Activated CD4-positive, alpha-beta T cell treated with anti-CD3 and anti-CD28 coated beads for 1 hour (primary cell): ENCODE results near the gene LAMTOR1.

ENCODE experiments used
- DNase-seq: peaks from one replicate; pipeline ENCODE4 v3.0.0-alpha.2; 2020

LAMTOR1 gene

DNA sequence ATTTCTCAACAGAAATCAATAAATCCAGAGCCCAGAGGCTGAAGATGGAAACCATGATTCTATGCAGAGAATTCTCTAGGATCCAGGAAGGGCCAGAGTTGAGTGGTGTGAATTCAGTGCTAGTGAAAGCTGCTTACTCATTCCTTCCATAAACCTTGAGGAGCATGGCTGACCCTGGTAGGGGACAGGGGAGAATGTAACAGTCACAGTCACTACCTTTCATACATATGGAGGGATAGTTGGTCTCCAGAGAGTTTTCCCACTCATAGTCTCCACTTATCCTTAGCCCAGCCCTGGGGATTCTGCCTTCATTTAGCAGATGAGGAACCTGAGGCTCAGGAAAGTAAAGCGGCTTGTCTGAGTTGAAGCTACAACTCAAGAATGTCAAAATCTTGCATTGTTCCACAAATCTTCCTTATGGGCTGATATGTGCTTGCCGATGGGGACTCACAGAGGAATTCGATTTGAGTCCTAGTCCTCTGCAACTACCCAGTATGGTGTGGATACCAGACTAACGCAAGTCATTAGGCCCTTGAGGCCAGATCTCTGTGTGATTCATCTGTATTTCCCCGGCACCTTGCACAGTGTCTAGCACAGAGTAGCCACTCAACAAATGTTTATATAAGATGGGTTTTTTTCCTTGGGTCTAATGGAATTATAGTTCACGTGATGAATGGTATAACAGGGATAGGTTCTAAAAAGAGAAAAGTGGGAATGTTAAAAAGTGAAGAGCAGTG, 13.1 kb upstream of the LAMTOR1 start:
- DNase-seq: no peak

DNA sequence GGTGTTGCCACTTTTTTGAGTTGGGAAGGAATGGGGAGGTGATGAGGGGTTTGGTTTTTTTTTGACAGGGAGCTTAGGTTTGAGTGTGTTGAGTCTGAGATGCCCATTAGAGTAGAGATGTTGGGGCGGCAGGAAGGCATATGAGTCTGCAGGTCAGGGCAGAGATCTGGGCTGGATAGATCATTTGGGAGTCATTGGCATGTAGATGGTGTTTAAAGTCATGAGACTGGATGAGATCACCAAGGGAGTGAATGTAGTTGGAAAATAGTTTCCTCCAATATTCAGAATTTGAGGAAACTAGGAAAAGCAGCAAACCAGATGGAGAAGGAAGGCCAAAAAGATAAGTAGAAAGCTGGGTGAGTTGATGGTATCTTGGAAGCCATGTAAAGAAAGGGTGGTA, 11.5 kb upstream of the LAMTOR1 start:
- DNase-seq: no peak

DNA sequence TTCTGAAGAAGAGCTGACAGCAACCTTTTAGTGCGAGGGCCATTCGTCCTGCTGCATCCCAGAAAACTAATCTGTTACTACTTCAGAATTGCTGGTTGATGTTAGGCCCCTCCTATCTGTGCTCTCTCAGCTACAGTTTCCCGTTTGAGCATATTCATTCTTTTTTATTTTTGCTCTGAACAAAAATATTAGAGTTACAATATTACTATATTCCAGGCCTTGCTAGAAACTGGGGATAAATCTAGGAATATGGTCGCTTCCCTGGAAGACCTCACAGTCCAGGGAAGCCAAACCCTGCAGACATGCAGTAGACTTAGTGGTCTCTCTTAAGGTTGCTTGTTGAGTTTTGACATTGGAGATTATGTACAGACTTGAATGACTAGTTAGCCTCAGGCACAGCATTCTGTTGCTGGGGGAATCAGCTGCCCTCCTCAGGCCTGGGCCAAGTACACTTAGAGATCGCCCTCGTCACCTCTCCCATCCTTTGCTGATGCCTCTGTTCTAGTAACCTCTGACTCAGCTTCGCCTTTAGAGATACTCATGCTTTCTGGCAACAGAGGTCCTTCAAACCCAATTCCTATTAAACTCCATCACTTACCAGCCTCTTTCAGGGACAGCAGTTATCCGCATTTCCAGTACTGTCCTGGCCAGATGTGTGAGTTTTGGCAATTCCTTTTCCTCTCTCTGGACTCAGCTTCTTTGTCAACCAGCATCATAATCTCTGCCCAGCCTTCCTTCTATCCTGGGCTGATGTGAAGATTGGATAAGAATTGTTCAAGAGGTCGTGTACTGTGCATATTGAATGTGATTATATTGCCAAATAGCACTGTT, 10.1 kb upstream of the LAMTOR1 start:
- no peak for DNase-seq

DNA sequence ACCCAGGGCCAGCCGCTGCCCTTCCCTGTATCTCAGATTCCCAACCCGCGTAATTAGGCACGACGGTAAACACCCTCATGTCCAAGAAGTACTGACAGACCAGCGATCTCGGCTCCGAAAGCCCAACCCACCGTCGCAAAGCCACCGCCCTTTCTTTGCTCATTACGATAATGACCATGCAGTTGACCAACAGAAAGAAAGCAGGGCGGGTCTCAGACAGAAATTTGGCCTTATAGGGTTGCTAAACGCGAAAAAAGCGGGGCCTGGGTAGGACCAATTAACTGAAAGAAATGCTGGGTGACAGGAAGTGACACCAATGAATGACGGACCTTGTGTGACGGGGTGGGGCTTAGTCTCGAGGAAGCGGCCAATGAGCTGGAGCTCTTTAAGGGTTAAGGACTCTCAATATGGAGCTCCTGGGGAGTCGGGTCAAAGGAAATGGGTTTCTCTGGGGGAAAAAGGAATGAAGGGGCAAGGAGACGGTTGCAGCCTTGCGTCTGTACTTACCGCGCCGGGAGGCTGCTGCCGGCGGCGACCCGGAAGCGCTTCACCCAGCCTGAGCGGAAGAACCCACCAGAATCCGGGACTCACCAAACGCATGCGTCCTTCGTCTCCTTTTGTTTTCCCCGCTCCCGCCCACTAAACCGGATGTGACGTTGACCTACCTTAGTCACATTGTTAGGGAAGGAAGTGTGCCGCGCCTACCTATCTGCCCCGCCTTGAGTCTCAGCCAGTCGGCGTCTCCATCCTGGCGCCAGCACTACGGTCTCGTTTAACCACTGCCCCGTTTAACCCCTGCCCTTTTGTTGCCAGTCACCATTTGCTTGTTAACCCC, 9.3 kb upstream of the LAMTOR1 start, which contains the start of gene ANAPC15:
TSS of gene ANAPC15 (minus strand) at position 553 of the 835 bp plus-strand sequence. CDS start 1,419 bp downstream, outside the sequence.
- peak; percentile 97 for DNase-seq

DNA sequence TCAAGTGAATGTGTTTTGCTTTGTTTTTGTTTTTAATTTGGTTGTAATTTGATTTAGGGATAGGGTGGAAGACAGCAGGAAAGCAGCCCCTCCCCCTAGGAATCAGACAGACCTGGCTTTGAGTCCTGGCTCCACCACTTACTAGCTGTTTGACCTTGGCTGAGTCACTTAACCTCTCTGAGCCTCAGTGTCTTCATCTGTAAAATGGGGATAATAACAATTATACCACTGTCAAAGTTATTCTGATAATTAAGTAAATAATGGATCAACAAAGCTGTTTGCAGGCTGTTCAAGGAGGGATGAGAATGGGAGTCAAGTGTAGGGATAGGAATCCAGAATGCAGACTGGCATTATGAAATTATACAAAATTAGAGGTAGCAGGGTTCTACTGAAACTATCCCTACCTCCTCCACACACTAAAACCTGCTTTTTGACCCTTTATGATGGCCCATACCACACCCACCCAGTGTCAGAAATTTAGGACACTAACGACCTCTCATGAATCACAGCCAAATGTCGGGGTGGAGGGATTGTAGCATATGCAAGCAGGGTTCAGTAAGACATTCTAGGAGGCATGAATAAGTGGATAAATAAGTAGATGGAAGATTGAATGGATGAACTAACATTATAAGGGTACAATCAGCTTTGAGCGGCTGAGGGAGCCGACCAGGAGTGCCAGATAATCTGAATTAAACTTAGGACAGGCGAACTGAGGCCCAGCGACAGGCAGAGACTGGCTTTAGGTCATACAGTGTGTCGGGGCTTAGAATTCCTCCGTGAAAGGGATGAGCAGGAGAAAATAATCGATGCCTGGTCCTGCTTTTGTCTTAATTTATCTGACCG, 8.4 kb upstream of the LAMTOR1 start:
- DNase-seq: no peak

DNA sequence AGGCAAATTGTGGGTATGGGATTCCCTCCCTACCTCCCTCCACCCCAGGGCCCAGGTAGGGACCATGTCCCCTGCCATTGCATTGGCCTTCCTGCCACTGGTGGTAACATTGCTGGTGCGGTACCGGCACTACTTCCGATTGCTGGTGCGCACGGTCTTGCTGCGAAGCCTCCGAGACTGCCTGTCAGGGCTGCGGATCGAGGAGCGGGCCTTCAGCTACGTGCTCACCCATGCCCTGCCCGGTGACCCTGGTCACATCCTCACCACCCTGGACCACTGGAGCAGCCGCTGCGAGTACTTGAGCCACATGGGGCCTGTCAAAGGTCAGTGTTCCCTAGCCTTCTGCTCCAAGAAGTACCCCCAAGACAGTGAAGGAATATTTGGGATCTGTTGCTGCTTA, 2.8 kb upstream of the LAMTOR1 start, which contains the start of gene TOMT:
TSS of gene TOMT (plus strand) at position 37 of the 400 bp plus-strand sequence. CDS start at position 65, 28 bp downstream.
- no peak for DNase-seq

DNA sequence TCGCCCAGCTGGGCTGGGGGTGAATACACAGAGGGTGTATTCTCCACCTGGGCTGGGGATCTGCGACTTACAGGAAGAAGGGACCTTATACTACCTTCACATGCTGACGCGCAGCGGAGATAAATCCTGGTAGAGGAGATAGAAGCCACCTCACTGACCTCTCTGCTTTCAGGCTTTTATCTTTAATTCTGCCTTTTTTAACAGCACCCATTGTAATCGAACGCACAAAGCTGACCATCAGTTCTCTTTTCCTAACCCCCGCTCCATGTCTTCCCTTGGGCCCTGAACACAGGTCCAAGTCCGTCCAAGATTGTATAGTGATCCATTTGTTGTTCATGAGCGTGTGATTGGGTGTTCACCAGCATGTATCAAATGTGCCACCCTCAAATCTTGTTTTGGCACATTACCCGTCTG, 664 bp upstream of the LAMTOR1 start:
- DNase-seq: no peak

DNA sequence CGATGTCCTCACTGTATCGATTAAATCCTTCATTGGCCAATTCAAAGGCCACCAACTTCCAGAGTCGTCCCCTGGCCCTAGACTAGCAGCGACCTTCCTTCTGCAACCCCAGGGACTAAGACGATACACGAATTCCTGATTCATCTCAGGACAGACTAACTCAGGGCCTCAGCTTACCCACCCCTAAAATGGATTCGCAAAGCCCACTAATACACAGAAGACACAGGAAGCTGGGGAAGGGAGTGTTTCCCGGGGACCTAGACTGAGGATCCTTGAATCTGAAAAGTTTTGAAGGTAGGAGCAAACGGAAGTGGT, 509 bp downstream of the LAMTOR1 start:
- no peak for DNase-seq

DNA sequence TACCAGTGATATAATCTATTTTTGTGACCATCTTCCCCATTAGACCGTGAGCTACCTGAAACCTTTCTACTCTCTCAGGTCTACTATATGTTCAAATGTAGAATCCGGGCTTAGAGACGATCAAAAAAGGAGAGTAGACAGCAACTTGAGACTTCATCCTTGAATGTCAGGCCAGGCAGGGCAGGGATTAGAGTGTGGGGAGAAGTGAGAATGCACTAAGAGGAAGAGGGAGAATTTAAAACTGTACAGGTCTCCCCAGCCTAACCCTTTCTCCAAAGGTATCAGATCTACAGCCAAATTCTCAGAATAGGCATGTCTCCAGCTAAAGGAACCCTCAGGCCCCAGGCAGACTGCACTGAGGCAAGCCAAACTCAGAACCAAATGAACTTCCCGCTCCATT, 935 bp downstream of the LAMTOR1 start:
- no peak for DNase-seq

DNA sequence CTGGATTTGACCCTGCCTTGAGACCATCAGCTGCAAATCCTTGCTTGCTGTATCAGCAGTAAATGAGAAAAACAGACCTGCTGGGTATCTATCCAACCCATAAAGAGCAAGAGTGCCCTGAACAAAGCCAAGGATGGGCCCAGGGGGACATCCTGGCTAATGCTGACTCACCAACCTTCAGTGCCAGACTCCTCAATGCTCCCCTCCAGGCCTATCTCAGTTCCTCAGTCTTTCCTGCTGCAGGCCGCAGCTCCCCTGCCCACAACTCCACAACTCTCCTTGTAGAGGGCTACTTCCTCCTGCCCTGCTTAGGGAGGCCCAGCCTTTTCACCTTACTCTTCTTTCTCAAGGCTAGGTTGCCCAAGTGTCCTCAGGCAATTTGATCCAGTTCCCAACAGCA, 2.6 kb downstream of the LAMTOR1 start:
- DNase-seq: no peak

DNA sequence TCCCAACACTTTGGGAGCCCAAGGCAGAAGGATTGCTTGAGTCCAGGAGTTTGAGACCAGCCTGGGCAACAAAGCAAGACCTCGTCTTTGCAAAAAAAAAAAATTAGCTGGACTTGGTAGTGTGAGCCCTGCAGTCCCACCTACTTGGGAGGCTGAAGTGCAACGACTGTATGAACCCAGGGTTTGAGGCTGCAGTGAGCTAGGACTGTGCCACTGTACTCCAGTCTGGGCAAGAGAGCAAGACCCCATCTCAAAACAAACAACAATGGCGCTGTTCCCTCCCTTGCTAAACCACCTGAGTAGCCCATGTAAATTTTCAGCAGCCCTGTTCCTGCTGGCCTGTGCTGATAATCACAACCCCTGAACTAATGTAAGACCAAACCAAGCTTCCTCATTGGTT, 3.1 kb downstream of the LAMTOR1 start:
- no peak for DNase-seq

DNA sequence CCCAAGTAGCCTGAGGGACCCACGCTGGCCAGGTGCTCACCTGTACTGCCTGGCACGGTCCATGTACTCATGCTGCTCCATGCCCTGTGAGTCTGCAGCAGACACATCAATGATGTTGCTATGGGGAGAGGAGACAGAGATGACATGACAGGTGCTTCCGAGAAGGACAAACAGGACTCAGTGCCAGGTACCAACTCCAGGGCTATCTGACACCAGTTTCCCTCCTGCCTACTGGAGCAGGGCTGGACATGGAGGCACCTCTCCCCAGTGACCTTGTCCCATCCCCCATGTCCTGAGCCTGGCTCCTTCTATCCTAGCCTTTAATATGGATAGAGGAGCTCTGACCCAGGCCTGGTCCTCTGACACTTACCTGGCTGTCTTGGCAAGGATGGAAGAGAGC, 4.4 kb downstream of the LAMTOR1 start:
- DNase-seq: no peak

DNA sequence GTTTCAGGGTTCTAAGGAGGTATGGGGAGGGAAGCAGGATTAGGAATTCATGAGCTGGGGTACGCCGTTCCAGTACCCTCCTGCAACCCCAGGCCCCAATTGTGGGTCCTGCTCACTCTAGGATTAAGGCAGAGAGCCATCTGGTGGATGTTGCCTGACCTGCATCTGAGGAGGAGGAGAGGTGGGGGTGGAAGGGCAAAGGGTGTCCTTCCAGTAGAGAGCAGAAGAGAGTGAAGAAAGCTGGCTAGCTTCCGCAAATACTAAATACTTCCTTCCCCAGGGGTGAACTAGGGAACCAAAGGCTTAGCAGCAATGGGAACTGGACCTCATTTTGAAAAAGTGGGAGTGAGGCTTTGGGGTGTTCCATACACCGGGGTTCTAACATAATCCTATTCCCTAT, 11.8 kb downstream of the LAMTOR1 start:
- peak; percentile 57 for DNase-seq

DNA sequence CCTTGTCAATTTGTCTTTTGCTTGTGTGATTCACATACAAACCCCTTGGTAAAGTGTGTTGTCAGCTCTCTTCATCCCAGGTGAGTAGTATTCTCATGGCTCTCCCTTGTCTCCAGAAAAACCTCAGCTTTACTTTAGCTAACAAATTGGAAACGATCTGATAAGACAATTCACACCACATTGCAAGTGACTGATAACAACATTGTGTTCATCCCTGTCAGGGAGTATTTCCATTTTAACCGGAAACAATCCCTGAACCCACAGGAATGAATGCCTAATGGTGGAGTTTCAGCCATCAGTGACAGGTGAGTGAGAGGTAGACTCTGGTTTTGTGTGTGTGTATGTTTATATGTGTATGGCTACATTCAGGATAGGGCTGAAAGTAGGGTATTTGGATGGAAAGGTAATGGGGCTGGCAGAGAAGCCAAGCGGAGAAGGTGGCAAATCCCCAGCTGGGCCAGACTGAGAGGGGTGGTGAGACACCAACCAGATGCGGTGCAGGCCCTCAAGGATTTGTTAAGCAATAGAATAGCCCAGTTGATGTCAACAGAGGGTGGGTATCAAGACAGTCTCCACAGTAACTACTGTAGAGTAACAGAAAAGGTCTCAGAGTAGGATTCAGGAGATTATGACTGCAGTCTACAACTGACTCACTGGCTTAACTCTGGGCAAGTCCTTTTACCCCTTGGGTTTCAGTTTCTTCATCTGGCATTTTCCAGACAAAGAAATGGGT, 14.9 kb downstream of the LAMTOR1 start:
- no peak for DNase-seq

DNA sequence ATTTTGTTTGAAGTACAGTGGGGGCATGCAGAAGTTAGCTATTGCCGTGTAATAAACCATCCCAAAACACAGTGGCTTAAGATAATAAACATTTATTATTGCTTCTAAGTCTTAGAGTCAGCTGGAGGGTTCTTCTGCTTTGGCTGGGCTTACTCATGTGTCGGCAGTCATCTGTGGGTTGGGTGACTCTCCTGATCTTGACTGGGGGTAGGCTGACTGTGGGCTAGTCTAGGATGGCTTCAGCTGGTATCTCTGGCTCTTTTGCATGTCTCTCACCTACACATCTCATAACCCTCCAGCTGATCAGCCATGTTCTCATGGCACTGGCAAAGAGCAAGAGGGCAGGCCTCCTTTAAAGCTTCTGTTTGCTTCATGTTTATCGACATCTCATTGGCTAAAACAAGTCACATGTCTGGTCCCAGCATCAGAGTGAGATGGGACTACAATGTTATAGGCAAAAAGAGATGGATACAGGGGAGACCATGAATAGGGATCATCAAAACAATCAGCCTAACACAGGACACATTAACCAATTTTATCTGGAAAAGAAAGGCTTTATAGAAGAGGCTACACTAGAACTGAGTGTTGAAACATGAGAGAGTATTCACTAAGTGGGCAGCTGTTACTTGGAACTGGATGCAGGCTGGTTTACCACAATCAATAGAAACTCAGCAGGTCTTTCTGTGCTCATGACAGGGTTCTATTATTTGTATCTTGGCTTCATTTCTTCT, 17.3 kb downstream of the LAMTOR1 start:
- DNase-seq: no peak

DNA sequence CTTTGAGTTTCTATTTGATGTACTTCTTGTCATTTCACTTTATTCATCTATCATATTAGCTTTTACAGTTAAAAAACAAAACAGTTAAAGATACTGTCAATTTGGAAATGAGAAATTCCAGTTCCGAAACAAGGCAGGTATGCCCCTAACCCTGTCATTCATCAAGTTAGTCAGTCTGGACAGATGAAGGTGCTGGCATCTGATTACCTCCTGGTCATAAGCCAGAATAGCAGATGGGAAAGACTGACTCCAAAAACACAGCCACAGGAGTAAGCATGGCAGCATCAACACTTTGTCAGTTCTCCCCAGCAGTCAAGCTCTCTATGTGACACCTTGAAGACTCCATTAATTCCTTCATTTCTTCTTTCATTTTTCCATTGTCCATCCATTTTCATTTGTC, 18.1 kb downstream of the LAMTOR1 start:
- no peak for DNase-seq

DNA sequence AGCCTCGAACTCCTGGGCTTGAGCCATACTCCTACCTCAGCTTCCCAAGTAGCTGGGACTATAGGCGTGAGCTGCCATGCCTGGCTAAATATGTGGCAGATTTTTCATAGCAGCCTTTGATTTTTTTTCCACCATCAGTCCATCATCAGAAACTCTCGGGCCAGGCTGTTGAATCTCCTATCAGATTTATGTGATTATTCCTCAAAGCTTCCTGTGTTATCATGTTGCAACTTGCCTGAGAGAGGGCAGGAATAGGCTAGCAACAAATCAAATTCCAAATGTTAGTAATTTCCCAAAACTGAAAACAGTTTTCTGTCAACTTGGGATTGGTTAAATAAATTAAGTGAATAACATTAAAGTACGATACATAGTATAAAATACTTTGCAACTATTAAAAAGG, 19.0 kb downstream of the LAMTOR1 start:
- no peak for DNase-seq

DNA sequence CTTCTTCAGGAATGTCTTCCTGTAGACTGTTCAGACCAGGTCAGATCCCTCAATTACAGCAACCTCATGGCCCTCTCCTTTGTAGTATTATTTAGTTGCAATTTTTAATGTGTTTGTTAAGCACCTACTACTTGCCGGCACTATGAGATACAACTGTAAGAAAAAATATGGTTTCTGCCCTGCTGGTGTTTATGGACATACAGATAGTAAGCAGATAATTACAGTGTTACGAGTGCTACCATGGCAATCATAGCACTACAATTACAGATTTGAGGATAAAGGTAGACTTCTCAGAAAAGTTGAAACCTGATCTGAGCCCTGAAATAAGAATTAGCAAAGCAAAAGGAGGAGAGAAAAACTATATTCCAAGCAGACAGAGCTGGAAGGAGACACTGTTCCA, 19.7 kb downstream of the LAMTOR1 start:
- no peak for DNase-seq

DNA sequence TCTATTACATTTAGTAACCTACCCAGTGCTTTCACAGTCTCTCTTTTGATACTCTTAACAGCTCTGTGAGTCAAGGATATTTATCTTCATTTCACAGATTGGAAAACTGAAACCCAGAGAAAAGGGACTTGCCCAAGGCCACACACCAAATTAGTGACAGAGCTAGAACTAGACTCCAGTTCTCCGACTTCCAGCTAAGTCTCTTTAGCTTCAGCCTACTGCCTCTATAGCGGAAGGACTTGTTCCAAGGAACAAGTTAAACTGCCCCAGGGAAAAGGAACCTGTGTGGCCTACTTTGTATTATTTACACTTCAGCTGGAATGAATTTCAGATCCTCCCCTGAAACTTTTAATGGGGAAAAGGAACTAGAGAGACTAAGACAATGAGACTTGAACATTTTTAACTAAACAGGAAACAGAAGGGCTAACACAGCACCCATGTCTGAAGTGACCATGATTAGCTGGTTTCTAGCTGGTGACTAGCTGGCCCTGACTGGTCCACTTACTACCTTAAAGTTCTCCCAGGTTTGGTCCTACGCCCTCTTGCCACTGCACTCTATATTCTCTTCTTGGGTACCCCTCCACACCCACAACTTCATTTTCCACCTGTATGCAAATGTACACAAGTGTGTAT, 21.2 kb downstream of the LAMTOR1 start:
- no peak for DNase-seq

DNA sequence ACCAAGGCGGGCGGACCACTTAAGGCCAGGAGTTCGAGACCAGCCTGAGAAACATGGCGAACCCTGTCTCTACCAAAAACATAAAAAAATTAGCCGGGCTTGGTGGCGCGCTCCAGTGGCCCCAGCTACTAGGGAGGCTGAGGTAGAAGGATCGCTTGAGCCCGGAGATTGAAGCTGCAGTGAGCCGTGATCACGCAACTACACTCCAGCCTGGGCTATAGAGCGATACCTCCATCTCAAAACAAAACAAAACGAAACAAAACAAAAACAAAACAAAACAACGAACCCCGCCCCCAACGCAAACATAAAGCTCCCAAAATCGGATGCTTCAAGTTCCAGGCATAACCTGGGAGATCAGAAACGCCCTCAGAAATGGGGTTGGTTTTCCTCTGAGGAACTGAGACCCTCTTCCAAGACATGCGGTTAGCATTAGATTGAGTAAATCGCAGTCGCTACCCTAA, 21.9 kb downstream of the LAMTOR1 start:
- DNase-seq: no peak
